ENCODE measurements around the gene SPTBN5.

SPTBN5 gene

DNA sequence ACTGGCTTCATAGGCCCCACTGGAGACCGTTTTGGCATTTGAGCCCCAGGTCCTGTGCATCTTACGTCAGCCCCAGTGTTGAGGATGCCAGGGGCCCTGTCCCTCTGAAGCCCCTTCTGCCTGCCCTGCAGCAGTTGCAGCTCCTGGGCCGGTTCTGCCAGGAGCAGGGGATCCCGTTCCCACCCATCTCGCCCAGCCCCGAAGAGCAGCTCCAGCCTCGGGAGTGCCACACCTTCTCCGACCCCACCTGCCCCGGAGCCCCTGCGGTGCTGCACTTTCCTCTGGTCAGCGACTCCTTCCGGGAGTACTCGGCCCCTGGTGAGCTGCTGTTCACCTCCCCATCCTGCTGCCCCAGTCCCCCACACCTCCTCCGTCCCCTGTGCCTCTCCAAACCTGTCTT, 46.6 kb downstream of the SPTBN5 start:
- no peak for DNase-seq (ENCODE audit: low read depth in 2 of 2)

DNA sequence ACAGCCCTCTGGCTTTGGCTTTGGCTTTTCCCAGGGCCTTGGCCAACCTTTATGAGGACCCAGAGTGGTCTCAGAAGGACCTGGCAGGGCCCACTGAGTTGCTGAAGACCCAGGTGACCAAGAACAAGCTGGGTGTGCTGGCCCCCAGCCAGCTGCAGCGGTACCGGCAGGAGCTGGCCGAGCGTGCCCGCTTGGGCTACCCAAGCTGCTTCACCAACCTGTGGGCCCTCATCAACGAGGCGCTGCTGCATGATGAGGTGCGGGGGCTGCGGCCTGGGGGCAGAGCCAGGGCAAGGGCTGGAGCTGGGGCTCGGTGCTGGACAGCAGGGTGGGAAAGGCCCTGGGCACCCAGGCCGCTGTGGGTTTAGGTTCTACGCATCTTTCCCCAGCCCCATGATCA, 49.0 kb downstream of the SPTBN5 start:
- DNase-seq (ENCODE audit: low read depth in 2 of 2): no peak

DNA sequence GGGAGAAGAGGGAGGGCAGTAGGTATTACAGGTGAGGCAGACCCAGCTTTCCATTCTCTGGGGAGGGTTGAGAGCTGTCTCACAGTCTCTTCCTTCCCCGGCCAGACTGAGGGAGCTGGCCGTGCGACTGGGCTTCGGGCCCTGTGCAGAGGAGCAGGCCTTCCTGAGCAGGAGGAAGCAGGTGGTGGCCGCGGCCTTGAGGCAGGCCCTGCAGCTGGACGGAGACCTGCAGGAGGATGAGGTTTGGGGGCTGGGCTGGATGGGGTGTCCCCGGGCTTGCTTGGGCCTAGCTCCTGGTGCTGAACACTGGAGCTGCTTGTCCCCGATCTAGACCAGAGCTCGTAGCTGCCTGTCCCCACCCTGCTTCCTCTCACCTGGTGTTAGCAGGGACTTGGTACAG, 50.3 kb downstream of the SPTBN5 start:
- no peak for DNase-seq (ENCODE audit: low read depth in 2 of 2)

DNA sequence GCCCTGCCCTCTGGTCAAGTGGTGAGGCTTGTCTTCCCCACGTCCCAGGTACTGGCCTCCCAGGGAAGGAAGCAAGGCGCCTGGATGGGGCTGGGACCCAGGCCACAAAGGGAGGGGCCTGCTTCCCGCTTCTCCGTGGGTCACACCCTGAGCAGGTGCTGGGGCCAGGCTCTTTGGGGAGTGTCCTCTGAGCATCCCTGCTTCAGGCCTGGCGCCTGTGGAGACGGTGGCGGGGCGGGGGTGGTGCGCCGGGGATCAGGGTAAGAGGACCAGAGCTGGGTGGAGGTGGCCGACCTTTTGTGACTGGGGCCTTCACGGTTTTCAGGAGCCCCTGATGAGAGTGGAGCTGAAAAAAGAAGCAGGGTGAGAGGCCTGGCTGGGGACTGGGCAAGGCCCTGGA, 51.6 kb downstream of the SPTBN5 start:
- DNase-seq (ENCODE audit: low read depth in 2 of 2): no peak

DNA sequence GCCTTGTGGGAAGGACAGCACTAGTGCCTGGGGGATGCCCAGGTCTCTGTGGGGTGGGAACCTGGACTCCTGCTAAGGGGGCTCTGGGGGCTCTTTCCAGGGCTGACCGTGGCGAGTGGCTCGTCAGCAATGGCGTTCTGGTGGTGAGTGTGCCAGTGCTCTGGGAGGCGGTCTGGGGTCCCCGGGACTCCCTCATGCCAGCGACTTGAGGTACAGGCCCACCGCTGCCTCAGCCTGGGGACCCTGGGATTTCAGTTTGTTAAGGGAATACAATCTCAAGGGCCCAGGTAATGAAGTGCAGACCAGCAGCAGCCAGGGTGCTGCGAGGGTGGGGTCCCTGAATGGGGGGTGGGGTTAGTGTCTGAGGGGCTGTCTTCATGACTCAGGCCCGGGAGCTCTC, 52.7 kb downstream of the SPTBN5 start:
- DNase-seq (ENCODE audit: low read depth in 2 of 2): no peak

DNA sequence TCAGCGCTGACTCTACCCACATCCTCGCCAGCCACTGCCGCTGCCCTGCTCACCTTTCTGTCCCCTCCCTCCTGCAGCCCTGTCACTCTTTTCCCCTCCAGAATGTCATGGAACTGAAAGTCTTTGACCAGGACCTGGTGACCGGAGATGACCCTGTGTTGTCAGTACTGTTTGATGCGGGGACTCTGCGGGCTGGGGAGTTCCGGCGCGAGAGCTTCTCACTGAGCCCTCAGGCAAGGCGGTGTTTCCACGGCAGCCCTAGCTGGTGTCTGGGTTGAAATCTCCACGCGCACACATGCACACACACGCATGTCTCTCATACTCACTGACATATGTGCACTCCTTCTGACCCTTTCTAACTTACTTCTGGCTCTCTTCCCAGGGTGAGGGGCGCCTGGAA, 53.2 kb downstream of the SPTBN5 start:
- no peak for DNase-seq (ENCODE audit: low read depth in 2 of 2)

DNA sequence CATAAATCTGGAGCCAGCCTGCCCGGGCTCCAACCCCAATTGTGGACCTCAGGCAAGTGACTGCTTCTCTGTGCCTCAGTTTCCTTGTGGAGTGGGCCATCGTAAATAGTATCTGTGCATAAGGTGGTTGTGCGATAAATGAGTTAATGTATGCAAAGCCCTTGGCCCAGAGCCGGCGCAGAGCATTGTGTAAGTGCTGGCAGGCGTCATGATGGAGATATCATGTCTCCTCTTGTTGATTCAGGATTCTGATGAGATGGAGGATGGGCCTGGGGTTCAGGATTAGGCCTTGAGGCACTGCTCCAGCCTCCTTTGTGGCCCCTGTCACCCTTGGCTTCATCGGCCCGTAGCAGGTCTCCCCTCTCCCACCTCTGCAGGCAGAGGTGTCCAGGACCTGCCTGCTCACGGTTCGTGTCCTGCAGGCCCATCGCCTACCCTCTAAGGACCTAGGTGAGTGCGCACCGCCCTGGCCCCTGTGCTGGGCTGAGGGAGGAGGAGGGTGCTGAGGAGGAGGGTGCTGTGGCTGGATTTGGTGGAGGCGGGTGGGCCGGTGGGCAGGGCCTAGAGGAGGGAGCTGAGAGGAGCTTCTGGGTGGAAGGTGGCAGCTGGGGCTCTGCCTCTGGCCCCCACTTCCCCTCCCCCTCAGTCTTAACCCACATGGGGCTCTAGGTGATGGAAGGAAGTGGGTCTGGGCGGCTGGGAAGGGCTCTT, 53.9 kb downstream of the SPTBN5 start:
- DNase-seq (ENCODE audit: low read depth in 2 of 2): no peak

DNA sequence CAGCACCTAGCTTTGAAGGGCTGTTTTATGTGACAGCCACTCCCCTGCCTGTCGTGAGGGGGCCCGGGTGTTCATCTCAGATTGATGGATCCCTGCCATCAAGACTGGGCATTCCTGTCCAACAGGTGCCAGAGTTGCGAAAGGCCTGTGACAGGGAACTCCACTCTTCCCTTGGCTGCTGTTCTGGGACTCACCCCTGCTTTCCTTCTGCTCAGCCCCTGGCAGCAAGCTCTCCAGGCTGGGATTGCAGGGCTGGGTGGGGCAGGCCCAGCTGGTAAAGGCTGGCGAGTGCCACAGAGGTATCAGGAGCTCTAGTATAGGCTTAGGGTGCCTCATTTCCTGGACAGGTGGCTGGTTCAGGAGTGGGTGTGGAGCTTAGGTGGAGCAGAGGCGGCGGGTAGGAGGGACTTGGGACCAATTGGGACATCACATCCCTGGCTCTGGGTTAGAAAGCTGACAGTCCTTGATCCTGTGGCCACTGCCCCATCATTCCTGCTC, 55.4 kb downstream of the SPTBN5 start, which contains the start of gene PLA2G4B:
TSS of gene PLA2G4B (plus strand) at position 448 of the 498 bp plus-strand sequence. CDS start 67 bp downstream, outside the sequence.
- no peak for DNase-seq (ENCODE audit: low read depth in 2 of 2)

DNA sequence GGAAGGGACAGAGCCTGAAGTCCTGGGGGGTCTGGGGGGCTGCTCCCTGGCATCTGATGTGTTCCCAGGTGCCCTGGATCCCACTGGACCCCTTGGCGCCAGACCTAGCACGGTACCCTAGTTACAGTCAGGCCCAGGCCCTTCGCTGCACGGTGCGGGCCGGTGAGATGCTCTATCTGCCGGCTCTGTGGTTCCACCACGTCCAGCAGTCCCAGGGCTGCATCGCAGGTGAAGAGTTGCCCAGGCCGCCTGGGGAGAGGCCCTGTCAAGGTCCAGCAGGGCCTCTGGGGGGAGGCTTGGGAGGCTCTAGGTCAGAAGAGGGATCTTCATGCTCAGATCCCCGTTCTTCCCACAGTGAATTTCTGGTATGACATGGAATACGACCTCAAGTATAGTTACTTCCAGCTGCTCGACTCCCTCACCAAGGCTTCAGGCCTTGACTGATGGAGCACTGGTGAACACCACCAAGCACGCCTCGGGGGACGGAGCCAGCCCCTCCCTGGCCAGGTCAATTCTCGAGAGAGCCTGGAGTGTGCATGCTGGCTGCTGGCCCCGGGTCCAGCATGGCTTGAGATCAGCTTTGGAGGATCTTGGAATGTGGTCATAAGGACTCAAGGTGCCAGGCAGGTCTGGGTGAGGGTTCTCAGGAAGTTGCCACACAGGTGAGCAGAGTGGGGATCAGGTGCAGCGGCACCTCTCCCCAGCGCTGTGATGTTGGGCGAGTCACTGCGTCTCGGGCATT, 57.0 kb downstream of the SPTBN5 start:
- no peak for DNase-seq (ENCODE audit: low read depth in 2 of 2)

DNA sequence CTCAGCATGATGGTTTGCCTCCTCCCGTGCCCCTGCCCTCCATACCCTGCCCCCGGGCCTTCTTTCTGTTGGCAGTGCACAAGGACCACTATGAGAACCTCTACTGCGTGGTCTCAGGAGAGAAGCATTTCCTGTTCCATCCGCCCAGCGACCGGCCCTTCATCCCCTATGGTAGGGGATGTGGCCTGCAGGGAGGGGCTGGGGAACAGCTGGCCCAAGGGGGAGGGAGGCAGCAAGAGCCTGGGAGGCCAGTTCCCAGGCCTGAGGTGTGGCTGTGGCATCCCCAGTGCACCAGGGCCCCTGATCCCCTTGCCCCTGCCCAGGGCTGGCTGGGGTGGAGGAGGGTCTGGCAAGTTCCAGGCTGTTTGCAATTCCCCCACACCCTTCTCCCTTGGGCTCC, 57.8 kb downstream of the SPTBN5 start:
- DNase-seq (ENCODE audit: low read depth in 2 of 2): no peak

DNA sequence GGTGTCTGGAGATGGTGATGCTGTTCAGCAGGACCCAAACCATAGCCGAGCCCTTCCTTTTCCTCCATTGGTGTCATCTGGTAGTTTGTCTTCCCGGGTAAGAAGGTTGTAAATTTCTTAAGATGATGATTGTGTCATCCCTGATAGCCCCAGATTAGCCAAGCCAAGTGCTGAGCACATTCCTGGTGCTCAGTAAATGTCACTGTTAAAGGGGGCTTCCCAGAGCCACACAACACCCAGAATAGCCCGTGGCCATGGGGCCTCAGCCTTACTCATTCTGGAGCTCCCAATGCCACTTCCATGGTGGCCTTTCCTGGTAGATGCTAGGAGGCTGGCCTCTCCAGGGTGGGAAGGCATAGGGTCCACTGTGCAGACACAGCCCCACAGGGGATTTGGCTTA, 59.8 kb downstream of the SPTBN5 start:
- DNase-seq (ENCODE audit: low read depth in 2 of 2): no peak

DNA sequence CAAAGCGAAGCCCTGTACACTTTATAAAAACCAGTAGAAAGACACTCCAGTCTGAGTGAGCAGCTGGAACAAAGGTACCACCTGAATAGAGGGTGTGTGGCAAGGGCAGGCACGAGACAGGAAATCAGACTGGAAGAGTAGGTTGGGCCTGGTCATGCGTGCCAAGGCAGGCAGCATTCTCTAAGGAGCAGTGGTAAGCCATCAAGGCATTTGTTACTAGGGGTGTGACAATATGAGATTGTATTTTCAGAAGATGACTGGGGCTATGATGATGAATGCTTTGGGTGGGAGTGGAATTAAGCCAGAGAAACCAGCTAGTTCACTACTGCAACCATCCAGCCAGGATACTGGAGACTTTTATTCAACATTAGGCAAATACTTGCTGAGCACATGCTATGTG, 61.0 kb downstream of the SPTBN5 start:
- no peak for DNase-seq (ENCODE audit: low read depth in 2 of 2)

DNA sequence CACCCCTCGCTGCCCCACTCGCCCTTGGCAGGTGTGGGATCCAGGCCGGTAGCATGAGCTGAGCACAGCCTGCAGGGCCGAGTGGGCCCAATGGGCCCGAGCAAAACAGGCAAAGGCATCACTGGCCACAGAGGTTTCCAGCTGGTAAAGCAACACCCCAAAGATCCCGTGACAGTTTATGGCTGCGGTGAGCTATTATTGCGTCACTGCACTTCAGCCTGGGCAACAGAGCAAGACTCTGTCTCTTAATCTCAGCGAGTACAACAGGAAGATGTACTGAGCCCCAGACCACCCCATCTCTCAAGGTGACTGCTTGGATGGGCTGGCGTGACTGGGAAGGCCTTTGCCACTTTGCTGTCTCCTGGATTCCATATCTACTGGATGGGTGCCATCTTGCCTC, 61.6 kb downstream of the SPTBN5 start:
- DNase-seq (ENCODE audit: low read depth in 2 of 2): no peak

DNA sequence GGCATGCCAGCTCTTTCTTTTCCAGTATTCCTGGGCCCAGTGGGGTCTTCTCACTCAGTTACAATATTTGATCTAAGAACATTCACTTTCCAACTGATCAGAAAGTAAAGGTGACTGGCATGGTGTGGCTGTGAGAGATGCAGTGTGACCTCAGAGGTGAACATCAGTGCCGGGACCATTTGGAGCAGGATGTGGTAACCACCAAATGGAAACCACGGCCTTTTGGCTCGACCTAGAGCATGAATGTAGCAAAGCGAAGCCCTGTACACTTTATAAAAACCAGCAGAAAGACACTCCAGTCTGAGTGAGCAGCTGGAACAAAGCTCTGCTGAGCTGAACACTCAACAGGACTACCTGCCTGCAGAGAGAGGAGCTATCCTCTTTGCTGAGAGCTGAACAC, 62.6 kb downstream of the SPTBN5 start:
- peak in 1 of 2 experiments; percentile 32 for DNase-seq (ENCODE audit: low read depth in 2 of 2)

DNA sequence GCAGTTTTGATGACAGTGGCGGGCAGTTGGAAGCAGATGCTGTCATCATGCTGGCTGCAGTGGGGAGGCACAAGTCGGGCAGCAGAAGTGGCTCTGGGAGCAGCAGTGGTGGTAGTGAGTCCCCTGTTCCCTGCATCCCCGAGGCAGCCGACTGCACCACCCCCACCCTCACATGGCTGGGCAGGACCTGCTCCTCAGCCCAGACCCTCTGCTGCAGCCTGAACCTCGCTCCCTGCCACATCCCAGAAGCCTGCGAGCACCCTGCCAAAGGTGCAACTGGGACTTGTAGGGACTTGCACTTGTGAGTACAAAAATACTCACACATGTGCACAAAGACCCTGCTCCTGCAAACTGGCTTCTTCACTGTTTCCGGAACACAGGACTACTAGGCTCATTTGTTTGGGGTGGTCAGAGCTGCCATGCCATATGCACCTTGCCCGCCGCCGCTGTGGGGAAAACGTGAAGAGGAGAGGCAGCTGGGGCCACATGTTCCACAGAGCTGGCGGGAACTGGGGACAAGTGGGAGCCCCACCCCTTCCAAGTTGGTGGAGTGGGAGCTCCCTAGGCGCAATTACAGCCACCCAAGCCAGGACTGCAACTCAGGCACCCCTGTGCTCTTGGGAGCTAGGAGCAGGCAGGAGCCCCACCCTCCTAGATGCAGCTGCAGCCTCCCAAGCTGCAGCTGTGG, 63.8 kb downstream of the SPTBN5 start:
- DNase-seq (ENCODE audit: low read depth in 2 of 2): no peak

DNA sequence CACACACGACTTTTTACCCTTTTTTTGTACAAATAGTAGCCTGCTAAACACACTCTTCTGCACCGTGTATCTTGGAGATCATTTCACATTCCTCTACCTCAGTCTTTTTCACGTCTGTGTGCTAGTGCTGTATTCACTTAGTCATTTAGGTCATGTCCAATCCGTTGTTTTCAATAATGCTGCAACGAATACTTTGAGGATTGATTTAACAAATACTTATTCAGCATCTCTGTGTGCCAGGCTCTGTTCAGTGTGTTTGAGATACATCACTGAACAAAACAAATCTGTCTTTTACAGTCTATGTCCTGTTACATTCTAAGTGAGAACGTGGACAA, 65.1 kb downstream of the SPTBN5 start:
- no peak for DNase-seq (ENCODE audit: low read depth in 2 of 2)

DNA sequence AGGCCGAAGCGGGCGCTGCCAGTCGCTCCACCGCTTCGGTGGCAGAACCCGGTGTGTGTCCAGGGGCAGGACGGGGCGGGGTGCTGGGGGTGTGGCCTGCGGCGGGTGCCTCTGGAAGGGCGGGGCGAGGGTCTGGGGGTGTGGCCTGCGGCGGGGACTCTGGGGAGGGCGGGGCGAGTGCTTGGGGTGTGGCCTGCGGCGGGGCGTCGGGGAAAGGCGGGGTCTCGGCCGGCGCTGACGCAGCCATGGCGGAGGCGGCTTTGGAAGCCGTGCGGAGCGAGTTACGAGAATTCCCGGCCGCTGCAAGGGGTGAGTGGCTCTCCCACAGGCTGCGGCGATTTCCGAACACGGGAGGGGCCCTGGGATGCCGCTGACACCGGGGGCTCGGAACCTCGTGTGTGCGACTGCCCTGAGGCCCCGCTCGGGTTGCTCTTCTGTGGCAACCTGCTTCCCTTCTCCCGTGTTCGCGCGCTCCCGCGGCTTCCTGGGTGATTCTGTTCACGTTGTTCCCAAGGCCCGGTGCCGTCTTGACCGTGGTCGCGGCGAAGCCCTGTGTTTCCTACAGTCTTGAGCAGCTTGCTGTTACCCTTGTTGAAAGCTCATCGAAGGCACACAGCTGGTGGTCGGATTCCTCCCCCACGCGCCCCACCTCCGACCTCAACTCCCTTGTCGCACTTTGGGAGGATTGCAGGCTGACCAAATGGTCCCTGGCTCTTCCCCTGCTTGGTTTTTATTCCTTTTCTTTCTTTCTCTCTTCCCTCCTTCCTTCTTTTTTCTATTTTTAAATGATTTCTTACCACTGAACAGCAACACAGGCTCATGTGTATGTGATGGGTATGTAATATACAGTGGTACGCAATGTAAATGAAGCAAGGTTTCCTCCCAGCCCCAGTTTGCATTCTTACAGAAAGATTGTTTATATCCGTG, 65.7 kb downstream of the SPTBN5 start, which contains the start of gene JMJD7:
TSS of gene JMJD7 (plus strand) at position 213 of the 927 bp plus-strand sequence. CDS start at position 246, 33 bp downstream.
- DNase-seq (ENCODE audit: low read depth in 2 of 2): peak; percentile 89 to 96

DNA sequence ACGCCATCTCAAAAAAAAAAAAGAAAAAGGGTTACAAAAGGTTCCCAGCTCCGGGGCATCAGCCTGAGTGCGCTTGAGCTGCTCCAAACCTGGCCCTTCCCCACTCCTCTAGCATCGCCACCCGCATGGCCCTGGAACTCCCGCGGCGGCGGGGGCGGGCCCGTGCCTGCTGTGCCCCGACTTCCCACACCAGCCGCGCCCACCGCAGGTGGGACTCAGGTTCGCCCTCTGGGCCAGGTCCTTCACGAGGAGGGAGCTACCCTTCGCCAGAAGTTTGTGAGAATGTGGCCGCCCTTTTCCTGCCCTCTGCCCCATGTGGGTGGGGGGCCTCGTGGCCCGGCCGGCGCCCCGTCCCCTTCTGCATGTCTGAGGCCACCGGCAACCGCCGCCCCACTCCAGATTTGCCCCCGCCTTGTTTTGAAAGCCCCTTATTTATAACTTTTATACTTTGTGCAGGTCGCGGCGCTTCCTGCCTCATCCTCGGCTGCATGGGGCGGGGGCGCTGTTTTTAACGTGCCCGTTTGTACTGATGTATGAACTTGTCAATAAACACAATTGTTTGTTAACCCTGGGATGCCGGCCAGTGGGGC, 66.5 kb downstream of the SPTBN5 start:
- DNase-seq (ENCODE audit: low read depth in 2 of 2): no peak

DNA sequence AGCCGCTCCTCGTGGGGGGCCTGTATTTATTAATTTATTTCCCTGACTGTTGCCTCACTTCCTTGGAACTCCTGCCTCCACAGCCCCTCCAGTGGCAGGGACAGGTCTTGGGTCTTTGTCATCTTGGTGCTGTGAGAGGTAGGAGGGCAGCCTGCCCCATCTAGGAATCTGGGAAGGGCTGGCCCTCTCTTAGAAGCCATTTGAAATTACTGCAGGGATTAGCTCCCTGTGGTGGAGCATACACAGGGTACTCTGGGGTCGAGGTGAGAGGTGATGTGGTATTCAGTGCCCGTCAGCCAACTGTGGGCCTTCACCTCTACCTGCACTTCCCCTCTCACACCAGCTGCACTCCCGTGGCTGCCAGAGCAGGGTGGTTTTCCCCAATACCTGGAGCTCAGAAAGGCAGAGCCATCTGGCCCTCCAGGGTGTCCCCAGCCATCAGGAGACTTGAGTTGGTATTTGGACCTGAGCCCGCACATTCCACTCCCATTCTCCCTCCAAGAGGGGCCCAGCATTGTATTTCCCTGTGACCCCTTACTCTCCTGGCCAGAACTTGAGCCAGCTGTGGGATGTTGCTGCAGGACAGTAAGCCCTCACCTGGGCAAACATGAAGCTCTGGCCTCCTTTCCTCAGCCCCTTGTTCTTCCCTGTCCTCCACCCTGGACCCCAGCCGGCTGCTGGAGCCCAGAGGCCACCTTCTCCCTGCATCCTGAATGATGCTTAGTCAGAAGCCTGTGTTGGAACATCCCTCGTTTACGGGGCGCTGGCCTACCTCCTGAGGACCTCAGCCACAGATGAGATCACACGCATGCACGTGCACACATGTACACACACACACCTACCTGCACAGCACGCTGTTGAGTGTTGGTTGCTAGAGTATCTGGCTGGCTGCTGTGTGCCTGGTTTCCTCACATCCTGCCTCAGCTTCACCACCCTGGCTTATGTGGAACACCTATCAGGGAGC, 68.0 kb downstream of the SPTBN5 start:
- DNase-seq (ENCODE audit: low read depth in 2 of 2): no peak

DNA sequence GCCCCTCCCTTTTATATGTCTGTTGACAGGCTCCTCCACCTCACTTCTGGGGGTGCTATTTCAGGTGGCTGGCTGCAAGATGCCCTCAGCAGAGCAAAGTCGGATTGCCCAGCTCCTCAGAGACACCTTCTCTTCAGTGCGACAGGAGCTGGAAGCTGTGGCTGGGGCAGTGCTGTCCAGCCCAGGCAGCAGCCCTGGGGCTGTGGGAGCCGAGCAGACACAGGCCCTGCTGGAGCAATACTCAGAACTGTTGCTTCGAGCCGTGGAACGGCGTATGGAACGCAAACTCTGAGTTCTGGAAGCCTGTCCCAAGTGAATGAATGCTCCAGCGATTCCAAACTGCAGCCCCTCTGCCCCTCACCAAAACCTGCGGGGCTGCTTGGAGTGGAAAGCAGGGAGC, 68.7 kb downstream of the SPTBN5 start:
- DNase-seq (ENCODE audit: low read depth in 2 of 2): no peak
